Adrenal gland (tissue), 12 donors: ENCODE measurements around the gene STX18. TPM values are rescaled to one million over a fixed set of nuclear protein-coding genes. Genes with fewer than 3 reads are reported as not detected.

ENCODE experiments used
- DNase-seq, 7 donors: peaks; one replicate each; pipeline ENCODE4 v3.0.0-alpha.2; 2019 to 2020
- H3K27ac ChIP-seq, 5 donors: fragments of 200-600 bp; sonication (generic) in 4 of 5; 1 replicate in 3 of 5; 2 replicates in 2 of 5; pipeline versions ENCODE4 v1.5.1 to v1.8.0; 2016 to 2020; ENCODE audit warnings: mild to moderate bottlenecking in 1 of 5
- H3K27me3 ChIP-seq: fragments of 200-600 bp; 2 replicates; pipeline ENCODE4 v1.8.0; 2021
- H3K36me3 ChIP-seq, 2 donors: fragments of 200-600 bp; replicated peaks in 1 of 2; 1 replicate in 1 of 2; 2 replicates in 1 of 2; pipeline versions ENCODE4 v1.5.1 to v1.8.0; 2018 to 2022
- H3K4me1 ChIP-seq, 2 donors: fragments of 200-600 bp; replicated peaks in 1 of 2; 1 replicate in 1 of 2; 2 replicates in 1 of 2; pipeline versions ENCODE4 v1.5.1 to v1.8.0; 2018 to 2021
- H3K4me3 ChIP-seq, 4 donors: fragments of 200-600 bp; sonication (generic) in 3 of 4; one replicate each; pipeline ENCODE4 v1.5.1; 2016 to 2018
- H3K9me3 ChIP-seq, 3 donors: fragments of 200-600 bp; sonication (generic) in 1 of 3; replicated peaks in 1 of 3; 1 replicate in 2 of 3; 2 replicates in 1 of 3; pipeline versions ENCODE4 v1.5.1 to v1.8.0; 2016 to 2021
- CTCF ChIP-seq, 6 experiments: fragments of 450-650 bp in 4 of 6; fragments of 200-600 bp in 2 of 6; sonication (generic) in 1 of 6; IDR thresholded peaks; 1 replicate in 5 of 6; 2 replicates in 1 of 6; pipeline versions ENCODE4 v1.5.1 to v1.8.0; 2016 to 2021; ENCODE audit warnings: antibody characterized with exemption in 6 of 6, mild to moderate bottlenecking in 2 of 6, moderate library complexity in 1 of 6
- POLR2A ChIP-seq, 2 donors: fragments of 450-650 bp; IDR thresholded peaks; one replicate each; pipeline ENCODE4 v1.6.1; 2017; ENCODE audit warnings: antibody characterized with exemption in 2 of 2, mild to moderate bottlenecking in 2 of 2, moderate library complexity in 1 of 2
- WGBS, 4 donors: extraction: QIAGEN DNeasy Blood & Tissue Kit in 2 of 4; methylation state at CpG; one replicate each; pipeline versions ENCODE4 v1.1.5 to v1.1.7; 2013 to 2017; 5-methylcytosine and 5-hydroxymethylcytosine counted together
- intact Hi-C, 2 donors: fragments of 100-400 bp; cut with DNase I; formaldehyde crosslinking; loops; one replicate each; pipeline versions ENCODE4 v1.14.1 to v1.15.0; 2022 to 2023
- polyA plus RNA-seq, 3 donors: library from polyadenylated mRNA; stranded (reverse); fragments of 200-250 nt in 2 of 3; fragments of 350-450 nt in 1 of 3; fragmentation: Illumina TruSeq in 1 of 3; extraction: RNeasy Lipid Tissue Mini Kit (QIAGEN cat#74804) in 1 of 3; gene quantifications; one replicate each; pipeline ENCODE4 v1.2.3, GENCODE V29; 2013 to 2014
- total RNA-seq, 9 donors: library from RNA; depleted of rRNA in 4 of 9; stranded (reverse); fragments of >200 nt in 4 of 9; fragments of 120-200 nt in 1 of 9; fragmentation: NEBNext Ultra II Directional in 1 of 9; extraction: Animal tissue kit (Norgen Biotek cat#: 25700) in 1 of 9; gene quantifications; one replicate each; pipeline versions ENCODE4 v1.1.0 to v1.2.4, GENCODE V29; 2013 to 2023
- donor health status: healthy with polysubstance abuse.
- donor health status: Bipolar disorder and iron deficiency.
- donor health status: DM: yes; HTN: yes; CAD: no.
- donor health status: DM: no; HTN: no; CAD: no.
- donor health status: DM: no; HTN: no; CAD: no.
- donor health status: DM: yes; HTN: yes; CAD: no.

STX18 gene
- total and polyA plus RNA-seq, 12 donors, result 28.6 to 88.5 (median 38.1) TPM

DNA sequence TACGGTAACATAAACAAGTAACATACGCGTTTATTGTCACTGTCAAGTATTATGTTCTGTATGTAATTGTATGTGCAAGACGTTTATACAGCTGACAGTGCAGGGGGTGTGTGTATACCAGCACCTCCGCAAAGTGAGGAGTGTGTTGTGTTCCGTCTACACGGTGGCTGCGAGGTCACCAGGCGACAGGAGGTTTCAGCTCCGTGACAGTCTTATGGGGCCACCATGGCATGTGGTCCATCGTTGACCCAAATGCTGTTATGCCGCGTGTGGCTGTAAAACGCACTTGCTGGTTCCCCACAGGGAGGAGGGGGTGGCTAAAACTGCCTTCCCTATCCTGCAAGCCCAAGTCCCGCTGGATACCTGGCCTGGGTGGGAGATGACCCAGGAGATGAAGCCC is 129.9 kb downstream of the STX18 start:
- no peak overlapping the region for H3K27ac ChIP-seq
- no peaks in the 10 kb centered on the region for H3K4me1 ChIP-seq
- intact Hi-C loops, result no loop called here
- H3K9me3 ChIP-seq, result no peaks in the 10 kb centered on the region
- H3K36me3 ChIP-seq, result no peaks in the 10 kb centered on the region
- TF ChIP-seq POLR2A (IDR thresholded peaks at IDR 0.05), result no peak
- no peak for TF ChIP-seq CTCF (IDR thresholded peaks at IDR 0.05)
- H3K4me3 ChIP-seq, result no peak overlapping the region
- no peaks in the 10 kb centered on the region for H3K27me3 ChIP-seq
- WGBS, 4 donors, result 85 to 89% (median 88%) methylated on average over 14 to 15 of the region's 15 CpGs
- no peak for DNase-seq

- no peak overlapping the region for H3K27ac ChIP-seq
- no peak overlapping the region for H3K4me3 ChIP-seq
- no peak for TF ChIP-seq POLR2A (IDR thresholded peaks at IDR 0.05)
- TF ChIP-seq CTCF (IDR thresholded peaks at IDR 0.05), result no peak
- WGBS, 4 donors, result 86 to 91% (median 88%) methylated on average over 15 of the region's 15 CpGs
- no peaks in the 10 kb centered on the region for H3K27me3 ChIP-seq
- H3K4me1 ChIP-seq, result no peaks in the 10 kb centered on the region
- intact Hi-C loops, result no loop called here
- no peaks in the 10 kb centered on the region for H3K9me3 ChIP-seq
- no peak for DNase-seq
- no peaks in the 10 kb centered on the region for H3K36me3 ChIP-seq
These were observed 131.6 kb downstream of the STX18 start for GRCh38 chr4:4410271-4410670.

DNA sequence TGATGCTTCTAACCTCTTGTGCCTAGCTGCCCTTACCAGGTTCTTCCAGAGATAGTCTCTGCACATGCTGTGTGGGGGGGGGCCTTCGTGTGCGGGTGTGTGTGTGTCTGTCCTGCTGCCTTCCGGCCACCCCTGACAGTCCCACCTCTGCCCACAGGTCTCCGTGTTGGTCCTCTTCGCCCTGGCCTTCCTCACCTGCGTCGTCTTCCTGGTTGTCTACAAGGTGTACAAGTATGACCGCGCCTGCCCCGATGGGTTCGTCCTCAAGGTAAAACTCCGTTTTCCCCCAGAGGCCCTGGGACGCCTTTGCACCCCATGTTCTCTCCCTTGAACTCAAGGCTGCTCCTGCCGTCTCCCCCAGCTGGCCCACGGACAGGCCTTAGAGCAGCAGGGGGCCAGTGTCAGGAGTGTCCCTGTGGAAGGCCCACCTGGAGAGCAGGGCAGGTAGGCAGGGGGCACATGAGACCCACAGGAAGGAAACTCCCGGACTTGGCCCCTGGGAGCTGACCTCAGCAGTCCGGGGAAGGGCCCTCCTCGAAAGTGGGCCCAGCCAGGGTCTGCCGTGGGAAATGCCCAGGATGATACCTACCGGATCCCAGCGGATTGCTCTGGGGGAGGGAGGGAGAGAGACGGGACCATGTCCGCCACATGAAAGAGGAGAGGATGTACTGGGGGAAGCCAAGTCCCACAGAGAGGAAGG is 132.3 kb downstream of the STX18 start:
- Histone ChIP-seq H3K27ac (no peak overlapping the region), H3K4me1 (no peaks in the 10 kb centered on the region), H3K9me3 (no peaks in the 10 kb centered on the region), H3K4me3 (no peak overlapping the region), H3K27me3 (no peaks in the 10 kb centered on the region), H3K36me3 (no peaks in the 10 kb centered on the region)
- DNase-seq, result no peak
- intact Hi-C loops, result no loop called here
- 76 to 87% (median 85%) methylated on average over 23 of the region's 23 CpGs for WGBS, 4 donors
- no peak for TF ChIP-seq POLR2A (IDR thresholded peaks at IDR 0.05)
- no peak for TF ChIP-seq CTCF (IDR thresholded peaks at IDR 0.05)

DNA sequence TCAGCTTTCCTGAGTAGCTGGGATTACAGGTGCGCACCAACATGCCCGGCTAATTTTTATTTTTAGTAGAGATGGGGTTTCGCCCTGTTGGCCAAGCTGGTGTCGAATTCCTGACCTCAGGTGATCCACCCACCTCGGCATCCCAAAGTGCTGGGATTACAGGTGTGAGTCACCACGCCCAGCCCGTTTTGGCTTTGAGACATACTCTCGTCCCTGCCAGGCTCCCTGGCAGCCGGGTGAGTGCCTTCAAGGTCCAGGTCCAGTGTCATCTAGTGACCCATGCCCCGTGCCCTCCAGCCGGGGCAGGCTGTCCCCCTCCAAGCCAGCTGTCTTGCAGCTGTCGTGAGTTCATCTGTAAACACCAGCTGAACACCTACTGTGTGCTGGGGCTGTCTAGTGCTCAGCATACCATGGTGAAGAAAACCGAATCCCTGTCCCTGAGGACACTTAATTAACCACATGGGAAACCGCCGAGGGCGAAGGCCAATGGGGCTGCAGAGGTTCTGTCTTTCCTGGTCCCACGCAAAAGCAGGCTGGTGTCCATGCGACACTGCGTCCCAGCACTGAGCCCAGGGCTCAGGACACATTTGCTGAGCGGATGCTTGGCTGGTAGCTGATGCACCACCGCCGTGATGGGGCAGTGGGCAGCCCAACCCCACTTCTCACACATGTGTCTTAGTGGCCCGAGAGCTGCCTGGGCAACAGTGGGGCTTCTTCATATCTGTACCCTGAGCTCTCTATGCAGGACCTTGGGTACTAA is 133.1 kb downstream of the STX18 start:
- intact Hi-C loops, result no loop called here
- Histone ChIP-seq H3K27me3 (no peaks in the 10 kb centered on the region), H3K27ac (no peak overlapping the region), H3K9me3 (no peaks in the 10 kb centered on the region), H3K4me3 (no peak overlapping the region), H3K4me1 (no peaks in the 10 kb centered on the region), H3K36me3 (no peaks in the 10 kb centered on the region)
- DNase-seq, result no peak
- 59 to 84% (median 60%) methylated on average over 12 to 23 of the region's 23 CpGs for WGBS, 4 donors
- TF ChIP-seq CTCF (IDR thresholded peaks at IDR 0.05), result no peak
- TF ChIP-seq POLR2A (IDR thresholded peaks at IDR 0.05), result no peak
